LNCaP clone FGC (cell line): ENCODE results near the gene TULP1.

Experiments used
- DNase-seq: peaks from one replicate; pipeline ENCODE4 v3.0.0-alpha.2; 2011; ENCODE audit warnings: low read depth
- H3K4me3 ChIP-seq: 2 replicates; pipeline ENCODE4 v1.5.1; 2011; ENCODE audit warnings: mild to moderate bottlenecking, low read depth, low read length, control low read depth
- TF ChIP-seq, protein P1 (sequence below): IDR thresholded peaks from 2 replicates; pipeline ENCODE4 v1.5.1; 2012; ENCODE audit warnings: mild to moderate bottlenecking; ENCODE audit not compliant: control insufficient read depth, insufficient read depth; ENCODE audit errors: extremely low read depth

TULP1 gene

DNA sequence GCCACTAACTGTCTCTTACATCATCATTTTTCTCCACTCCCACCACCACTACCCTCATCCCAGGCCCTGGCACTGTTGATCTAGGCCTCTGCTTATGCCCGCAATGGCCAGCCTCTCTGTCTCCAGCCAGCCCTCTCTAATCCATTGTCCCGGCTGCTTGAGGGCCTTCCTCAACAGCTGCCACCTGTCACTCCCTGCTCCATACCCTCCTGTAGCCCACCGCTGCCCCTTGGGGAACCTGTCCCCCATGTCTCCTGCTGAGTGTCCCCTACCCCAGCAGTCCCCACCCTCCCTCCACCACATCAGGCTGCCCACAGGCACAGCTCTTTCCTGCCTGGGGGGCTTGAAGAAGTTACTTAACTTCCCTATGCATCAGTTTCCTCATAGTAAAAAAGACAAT lies 29.2 kb downstream of the TULP1 start:
- no peak for DNase-seq
- TF ChIP-seq, protein P1, sequence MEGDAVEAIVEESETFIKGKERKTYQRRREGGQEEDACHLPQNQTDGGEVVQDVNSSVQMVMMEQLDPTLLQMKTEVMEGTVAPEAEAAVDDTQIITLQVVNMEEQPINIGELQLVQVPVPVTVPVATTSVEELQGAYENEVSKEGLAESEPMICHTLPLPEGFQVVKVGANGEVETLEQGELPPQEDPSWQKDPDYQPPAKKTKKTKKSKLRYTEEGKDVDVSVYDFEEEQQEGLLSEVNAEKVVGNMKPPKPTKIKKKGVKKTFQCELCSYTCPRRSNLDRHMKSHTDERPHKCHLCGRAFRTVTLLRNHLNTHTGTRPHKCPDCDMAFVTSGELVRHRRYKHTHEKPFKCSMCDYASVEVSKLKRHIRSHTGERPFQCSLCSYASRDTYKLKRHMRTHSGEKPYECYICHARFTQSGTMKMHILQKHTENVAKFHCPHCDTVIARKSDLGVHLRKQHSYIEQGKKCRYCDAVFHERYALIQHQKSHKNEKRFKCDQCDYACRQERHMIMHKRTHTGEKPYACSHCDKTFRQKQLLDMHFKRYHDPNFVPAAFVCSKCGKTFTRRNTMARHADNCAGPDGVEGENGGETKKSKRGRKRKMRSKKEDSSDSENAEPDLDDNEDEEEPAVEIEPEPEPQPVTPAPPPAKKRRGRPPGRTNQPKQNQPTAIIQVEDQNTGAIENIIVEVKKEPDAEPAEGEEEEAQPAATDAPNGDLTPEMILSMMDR, result no peak
- H3K4me3 ChIP-seq, result no peak overlapping the region

DNA sequence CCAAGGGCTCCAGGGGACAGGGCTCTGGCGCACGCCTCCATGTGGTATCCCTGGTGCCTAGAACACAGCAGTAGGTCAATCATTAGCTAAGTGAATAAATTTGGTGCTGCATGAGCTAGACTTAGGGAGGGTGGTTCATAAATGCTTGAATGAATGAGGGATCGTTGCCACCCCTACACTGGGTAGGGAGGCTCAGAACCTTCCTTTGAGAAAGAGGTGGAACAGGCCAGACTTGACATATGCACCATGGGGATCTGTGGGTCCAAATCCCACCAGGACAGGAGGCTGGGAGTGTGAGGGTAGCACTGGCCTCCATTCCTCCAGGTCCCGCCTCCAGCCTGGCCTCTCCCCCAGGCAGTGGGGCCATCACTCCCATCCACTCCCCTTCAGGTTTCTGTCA lies 29.6 kb downstream of the TULP1 start:
- TF ChIP-seq, protein P1, result no peak
- no peak for DNase-seq
- no peak overlapping the region for H3K4me3 ChIP-seq

- TF ChIP-seq, protein P1, result no peak
- no peak for DNase-seq
- no peak overlapping the region for H3K4me3 ChIP-seq
Measured at GRCh38 chr6:35481226-35481625, 31.5 kb downstream of the TULP1 start.

- no peak for DNase-seq
- H3K4me3 ChIP-seq, result no peak overlapping the region
- TF ChIP-seq, protein P1, result no peak
Measured at GRCh38 chr6:35480176-35480575, 32.5 kb downstream of the TULP1 start.

DNA sequence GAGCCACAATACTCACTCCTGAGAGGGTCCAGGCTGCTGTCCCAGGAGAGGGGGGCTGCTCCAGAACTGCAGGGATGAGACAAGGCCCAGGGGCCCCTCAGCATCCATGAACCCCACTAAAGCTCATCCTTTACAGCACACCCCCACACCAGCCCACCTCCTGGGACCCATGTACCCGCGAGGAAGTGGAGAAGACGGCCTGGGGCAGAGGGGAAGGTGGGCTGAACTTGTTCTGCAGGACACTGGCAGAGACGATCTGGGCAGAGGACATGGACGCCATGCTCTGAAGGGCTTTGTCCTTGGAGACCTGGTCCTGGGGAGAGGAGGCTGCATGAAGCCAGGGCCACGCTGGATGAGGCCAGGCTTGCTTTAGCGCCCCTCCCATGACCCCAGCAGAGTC lies 34.4 kb downstream of the TULP1 start:
- H3K4me3 ChIP-seq, result no peak overlapping the region
- no peak for DNase-seq
- TF ChIP-seq, protein P1, result no peak

- H3K4me3 ChIP-seq, result no peak overlapping the region
- TF ChIP-seq, protein P1, result no peak
- DNase-seq, result no peak
Measured at GRCh38 chr6:35477551-35478179, 35.0 kb downstream of the TULP1 start.

- DNase-seq, result no peak
- H3K4me3 ChIP-seq, result no peak overlapping the region
- TF ChIP-seq, protein P1, result no peak
Measured at GRCh38 chr6:35477028-35477427, 35.7 kb downstream of the TULP1 start.
